Measurements from ENCODE around the gene CLK1.
A peak's percentile ranks its signal among the peaks of the same experiment; 100 is the strongest.
"Not testable (repeated sequence)": the region's sequence is repeated elsewhere in the genome, so short reads cannot be mapped to it uniquely, and the experiment has no call there.

Gene CLK1

GRCh38 chr2:200864176-200865034 lies at the start of gene CLK1:
Gene CLK1, minus strand, starts transcription at chr2:200864658. Its CDS starts 2,796 bp downstream, at chr2:200861862.
- DNase-seq (ENCODE audit: low read depth in 2 of 3, low spot score in 1 of 3) = peak; percentile 93 to 96 (median 94)

GRCh38 chr2:200913654-200914053 lies 49.2 kb upstream of the CLK1 start:
- no peak for DNase-seq (ENCODE audit: low read depth in 2 of 3, low spot score in 1 of 3)

DNA sequence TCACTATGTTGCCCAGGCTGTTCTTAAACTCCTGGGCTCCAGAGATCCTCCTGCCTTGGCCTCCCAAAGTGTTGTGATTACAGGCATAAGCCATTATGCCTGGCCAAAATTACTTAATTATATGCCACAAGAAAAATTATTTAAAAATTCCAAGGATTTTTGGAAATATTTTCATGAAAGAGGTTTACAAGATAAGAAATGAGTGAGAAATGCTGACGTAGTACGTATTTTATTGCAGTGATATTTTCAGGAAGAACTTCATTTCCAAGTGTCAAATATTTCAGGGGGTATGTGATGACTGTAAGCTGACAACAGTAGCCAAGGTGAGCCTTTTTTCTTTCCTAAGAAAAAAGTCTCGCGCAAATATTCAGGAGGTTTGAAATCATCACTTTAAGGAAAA lies 45.5 kb upstream of the CLK1 start:
- no peak for DNase-seq (ENCODE audit: low read depth in 2 of 3, low spot score in 1 of 3)

- DNase-seq (ENCODE audit: low read depth in 2 of 3, low spot score in 1 of 3) = peak; percentile 17 to 48 (median 34)
Measured at GRCh38 chr2:200905618-200906296, 41.3 kb upstream of the CLK1 start.

DNA sequence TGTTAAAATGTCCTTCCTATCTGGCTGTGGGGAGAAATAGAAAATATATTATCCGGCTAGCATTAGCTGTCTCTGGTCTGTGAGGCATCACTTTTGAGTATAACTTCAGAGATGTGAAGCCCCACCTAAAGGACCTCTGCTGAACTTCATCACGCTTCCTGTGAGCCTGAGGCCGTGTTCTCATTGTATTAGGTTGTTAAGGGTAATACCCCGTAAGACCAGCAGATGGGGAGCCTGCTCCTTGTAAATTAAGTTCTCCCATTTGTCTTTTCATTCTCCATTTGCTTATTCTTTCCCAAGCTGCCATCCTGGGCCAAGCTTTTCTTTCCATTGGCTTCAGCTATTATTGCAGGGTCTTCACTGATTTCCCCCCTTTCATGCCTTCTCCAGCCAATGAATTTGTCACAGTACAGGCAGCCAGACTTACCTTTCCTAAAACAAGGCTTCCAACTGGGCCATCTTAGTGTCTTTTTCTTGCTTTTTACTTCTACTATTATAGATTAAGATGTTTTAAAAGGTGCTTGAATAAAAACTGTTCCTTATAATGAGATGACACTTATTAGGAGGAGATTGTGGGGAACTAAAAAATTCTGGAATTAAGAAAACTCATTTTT lies 37.1 kb upstream of the CLK1 start:
- DNase-seq (ENCODE audit: low read depth in 2 of 3, low spot score in 1 of 3) = peak; percentile 54 to 69 (median 60)

- no peak for DNase-seq (ENCODE audit: low read depth in 2 of 3, low spot score in 1 of 3)
Measured at GRCh38 chr2:200899482-200899881, 35.0 kb upstream of the CLK1 start.

DNA sequence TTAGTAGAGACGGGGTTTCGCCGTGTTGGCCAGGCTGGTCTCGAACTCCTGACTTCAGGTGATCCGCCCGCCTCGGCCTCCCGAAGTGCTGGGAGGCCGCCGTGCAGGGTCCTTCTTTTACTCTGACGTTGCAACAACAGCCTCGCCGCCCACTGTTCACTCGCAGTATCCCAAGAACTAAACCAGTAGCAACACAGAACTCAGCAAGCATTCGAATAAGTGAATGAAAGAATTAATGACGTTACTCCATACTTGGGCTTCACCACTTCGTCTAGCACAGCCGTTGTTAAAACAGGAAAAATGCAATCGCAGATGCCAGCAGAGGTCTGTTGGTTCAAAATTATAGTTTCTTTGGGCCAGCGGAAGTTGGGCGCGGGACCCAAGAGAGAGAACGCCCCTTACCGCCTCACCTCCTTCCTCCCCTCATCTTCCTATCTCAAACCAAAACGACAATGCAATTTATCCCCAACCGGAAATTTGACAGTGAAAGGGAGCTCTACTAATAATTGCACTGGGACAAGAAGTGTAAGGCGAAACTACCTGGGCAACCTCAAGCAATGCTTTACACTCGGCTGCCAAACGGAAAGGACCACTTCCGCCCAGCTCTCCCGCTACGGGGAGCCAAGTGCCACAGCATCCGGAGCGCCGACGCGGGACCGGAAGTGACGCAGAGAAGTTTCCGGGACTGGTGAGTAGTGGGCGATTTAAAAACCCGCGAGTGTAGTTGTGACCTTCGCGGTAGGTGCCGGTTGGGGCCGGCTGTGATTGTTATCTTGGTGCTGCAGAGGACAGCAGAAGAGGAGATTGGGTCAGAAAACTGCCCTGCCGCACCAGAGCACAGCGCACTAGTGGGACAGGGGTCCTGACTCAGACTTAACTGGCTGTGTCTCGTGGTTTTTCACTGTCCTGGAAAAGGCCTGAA lies 24.5 kb upstream of the CLK1 start, which contains the start of the genes NIF3L1 and PPIL3:
Gene NIF3L1, plus strand, starts transcription at position 668 of the 922 bp plus-strand sequence. CDS start 2,573 bp downstream, outside the sequence.
Gene PPIL3, minus strand, starts transcription at position 374 of the 922 bp plus-strand sequence. CDS start 1,462 bp downstream, outside the sequence.
- DNase-seq (ENCODE audit: low read depth in 2 of 3, low spot score in 1 of 3) = peak; percentile 94 to 97 (median 96)

- not testable (repeated sequence) for DNase-seq (ENCODE audit: low read depth in 2 of 3, low spot score in 1 of 3)
Measured at GRCh38 chr2:200881715-200882249, 17.3 kb upstream of the CLK1 start.

DNA sequence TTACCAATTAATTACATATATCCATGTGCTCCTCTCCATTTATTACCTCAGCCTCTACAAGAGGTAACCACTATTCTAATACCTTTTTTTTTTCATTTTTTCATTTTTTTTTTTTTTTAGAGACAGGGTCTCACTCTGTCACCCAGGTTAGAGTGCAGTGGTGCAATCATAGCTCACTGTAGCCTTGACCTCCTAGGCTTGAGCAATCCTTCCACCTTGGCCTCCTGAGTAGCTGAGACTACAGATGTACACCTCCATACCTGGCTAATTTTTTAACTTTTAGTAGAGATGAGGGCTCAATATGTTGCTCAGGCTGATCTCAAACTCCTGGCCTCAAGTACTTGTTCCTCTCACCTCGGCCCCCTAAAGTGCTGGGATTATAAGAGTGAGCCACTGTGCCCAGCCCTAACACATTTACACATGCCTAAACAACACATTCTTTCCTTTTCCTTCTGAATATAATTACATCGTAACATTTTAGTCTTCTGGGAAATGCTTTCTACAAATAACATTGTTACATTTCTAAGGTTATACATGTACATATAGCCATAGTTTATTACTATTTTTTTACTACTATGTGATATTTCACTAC lies 13.9 kb upstream of the CLK1 start:
- no peak for DNase-seq (ENCODE audit: low read depth in 2 of 3, low spot score in 1 of 3)

DNA sequence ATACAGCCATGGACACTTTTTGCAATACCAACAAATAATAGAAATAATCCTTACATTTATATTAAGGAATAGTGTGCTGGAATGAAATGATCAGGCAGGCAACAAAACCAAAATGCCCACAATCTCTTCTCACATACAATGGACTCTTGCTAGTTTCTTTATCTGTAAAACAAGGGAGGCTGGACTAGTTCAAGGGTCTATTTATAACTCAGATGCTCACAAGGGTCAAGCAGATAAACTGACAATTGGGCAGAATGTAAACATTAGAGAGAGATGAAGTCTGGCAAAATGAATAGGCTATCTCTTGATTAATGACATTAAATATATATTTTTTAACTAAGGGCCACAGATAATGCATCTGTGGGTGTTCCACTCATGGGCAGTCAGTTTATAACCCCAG lies 13.0 kb upstream of the CLK1 start:
- DNase-seq (ENCODE audit: low read depth in 2 of 3, low spot score in 1 of 3) = no peak

- no peak for DNase-seq (ENCODE audit: low read depth in 2 of 3, low spot score in 1 of 3)
Measured at GRCh38 chr2:200873560-200873959, 9.1 kb upstream of the CLK1 start.

DNA sequence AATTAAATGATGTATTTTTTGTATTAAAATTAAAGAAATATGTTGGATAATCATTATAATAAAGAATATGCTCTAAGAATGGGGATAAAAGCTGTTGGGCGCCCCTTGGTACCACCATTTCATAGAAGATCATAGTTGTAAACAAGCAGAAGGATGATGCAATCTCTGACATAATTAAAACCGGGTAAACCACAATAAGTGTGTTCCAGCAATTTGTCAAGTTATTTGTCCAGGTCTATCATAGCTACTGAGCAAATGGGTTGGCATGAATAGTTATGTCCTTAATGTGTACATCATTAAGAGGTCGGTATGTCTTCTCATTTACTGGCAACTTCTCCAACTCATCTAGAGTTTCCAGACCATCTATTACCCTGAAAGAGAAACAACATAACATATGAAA lies 6.7 kb upstream of the CLK1 start:
- no peak for DNase-seq (ENCODE audit: low read depth in 2 of 3, low spot score in 1 of 3)

DNA sequence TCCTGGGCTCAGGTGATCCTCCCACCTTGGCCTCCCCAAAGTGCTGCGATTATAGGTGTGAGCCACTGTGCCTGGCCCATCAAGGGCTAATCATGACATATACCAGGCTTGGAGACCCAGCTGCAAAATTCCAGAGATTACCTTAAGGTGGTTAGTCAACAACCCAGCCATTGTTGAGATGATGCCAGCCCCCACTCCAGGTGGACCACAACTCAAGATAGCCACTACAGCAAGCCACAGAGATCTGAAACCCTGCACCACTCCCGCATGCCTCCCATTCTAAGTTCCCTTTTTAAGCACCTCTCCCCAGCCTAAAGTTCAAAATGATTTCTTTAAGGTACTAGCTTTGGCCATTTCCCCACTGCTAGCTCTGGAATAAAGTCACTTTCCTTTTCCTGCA lies 4.6 kb upstream of the CLK1 start:
- no peak for DNase-seq (ENCODE audit: low read depth in 2 of 3, low spot score in 1 of 3)

DNA sequence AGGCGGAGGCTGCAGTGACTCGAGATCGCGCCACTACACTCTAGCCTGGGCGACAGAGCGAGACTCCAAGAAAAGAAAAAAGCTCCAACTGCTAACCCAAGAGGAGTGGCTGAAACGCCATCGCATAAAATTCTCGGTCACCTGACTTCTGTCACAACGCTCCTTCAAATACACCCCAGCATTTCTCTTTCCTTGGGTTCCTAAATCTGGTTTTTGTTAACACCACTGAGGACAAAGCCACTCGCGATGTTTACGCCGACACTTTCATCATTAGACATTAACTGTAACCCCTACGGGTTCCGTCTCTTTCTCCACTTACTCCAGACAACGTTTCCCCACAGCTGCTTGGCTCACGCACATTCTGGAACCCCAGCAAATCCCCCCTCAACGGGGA lies 679 bp downstream of the CLK1 start:
- DNase-seq (ENCODE audit: low read depth in 2 of 3, low spot score in 1 of 3) = no peak

DNA sequence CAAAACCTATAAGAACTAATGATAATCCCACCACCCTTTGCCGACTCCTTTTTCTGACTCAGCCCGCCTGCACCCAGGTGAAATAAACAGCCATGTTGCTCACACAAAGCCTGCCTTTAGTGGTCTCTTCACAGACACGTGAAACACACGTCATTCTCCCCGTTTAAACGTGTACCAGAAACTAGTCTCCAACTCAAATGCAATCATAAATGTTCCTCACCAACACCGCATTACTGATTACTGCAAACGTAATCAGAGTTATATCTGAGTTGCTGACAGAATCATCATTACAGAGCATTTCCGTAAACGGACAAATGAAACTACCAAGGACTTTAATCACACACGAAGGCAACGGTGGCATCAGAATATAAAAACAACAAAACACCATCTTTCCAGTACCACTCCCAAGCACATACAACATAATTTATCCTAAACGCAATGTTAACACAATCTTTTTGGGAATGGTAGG lies 1.9 kb downstream of the CLK1 start:
- peak; percentile 41 to 73 (median 49) for DNase-seq (ENCODE audit: low read depth in 2 of 3, low spot score in 1 of 3)

DNA sequence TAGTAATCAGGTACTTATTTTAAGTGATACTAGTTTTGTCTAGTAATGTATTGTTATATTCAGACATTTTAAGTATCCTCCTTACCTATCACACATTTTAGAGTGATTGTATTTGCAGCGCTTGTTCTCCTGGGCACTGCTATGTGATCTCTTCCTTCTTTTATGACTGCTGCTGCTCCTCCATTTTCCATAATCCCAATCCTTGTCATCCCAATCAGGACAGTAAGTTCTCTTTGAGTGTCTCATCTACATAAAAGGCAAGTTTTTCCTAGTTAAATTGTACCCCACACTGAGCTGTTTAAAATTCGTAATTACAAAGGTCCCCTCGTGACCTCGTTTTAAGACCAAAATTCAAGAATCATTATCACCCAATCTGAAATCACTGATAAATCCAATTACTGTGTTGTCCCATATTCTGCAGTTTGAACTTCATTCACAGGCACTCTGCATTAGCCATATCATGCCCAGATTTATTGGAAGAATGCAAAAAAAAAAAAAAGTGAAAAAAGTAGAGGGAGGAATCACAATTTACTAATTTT lies 2.8 kb downstream of the CLK1 start:
- DNase-seq (ENCODE audit: low read depth in 2 of 3, low spot score in 1 of 3) = no peak

GRCh38 chr2:200860092-200860795 lies 4.2 kb downstream of the CLK1 start:
- DNase-seq (ENCODE audit: low read depth in 2 of 3, low spot score in 1 of 3) = no peak

GRCh38 chr2:200856806-200857205 lies 7.7 kb downstream of the CLK1 start:
- no peak for DNase-seq (ENCODE audit: low read depth in 2 of 3, low spot score in 1 of 3)

- no peak for DNase-seq (ENCODE audit: low read depth in 2 of 3, low spot score in 1 of 3)
Measured at GRCh38 chr2:200852605-200853004, 11.9 kb downstream of the CLK1 start.
